Cardiac fibroblast (primary cell): Measurements from ENCODE around the gene EIF3B.

Experiments
- DNase-seq, 2 donors: peaks; one replicate each; pipeline versions ENCODE4 v3.0.0 to v3.0.0-alpha.2; 2010; ENCODE audit warnings: low read depth in 2 of 2
- H3K4me3 ChIP-seq, 2 donors: replicated peaks in 1 of 2; 1 replicate in 1 of 2; 2 replicates in 1 of 2; pipeline ENCODE4 v1.5.1; 2011; ENCODE audit warnings: low read depth in 2 of 2, low read length in 2 of 2, mild to moderate bottlenecking in 2 of 2, moderate library complexity in 1 of 2
- TF ChIP-seq, protein P1 (sequence below): IDR thresholded peaks from one replicate; pipeline ENCODE4 v1.5.1; 2011; ENCODE audit warnings: low read depth, mild to moderate bottlenecking, low read length, inconsistent platforms

EIF3B gene

GRCh38 chr7:2350861-2351260 is 3.8 kb upstream of the EIF3B start:
- TF ChIP-seq, protein P1, sequence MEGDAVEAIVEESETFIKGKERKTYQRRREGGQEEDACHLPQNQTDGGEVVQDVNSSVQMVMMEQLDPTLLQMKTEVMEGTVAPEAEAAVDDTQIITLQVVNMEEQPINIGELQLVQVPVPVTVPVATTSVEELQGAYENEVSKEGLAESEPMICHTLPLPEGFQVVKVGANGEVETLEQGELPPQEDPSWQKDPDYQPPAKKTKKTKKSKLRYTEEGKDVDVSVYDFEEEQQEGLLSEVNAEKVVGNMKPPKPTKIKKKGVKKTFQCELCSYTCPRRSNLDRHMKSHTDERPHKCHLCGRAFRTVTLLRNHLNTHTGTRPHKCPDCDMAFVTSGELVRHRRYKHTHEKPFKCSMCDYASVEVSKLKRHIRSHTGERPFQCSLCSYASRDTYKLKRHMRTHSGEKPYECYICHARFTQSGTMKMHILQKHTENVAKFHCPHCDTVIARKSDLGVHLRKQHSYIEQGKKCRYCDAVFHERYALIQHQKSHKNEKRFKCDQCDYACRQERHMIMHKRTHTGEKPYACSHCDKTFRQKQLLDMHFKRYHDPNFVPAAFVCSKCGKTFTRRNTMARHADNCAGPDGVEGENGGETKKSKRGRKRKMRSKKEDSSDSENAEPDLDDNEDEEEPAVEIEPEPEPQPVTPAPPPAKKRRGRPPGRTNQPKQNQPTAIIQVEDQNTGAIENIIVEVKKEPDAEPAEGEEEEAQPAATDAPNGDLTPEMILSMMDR, result no peak
- no peak for DNase-seq
- H3K4me3 ChIP-seq, result no peak overlapping the region

GRCh38 chr7:2353113-2353935 is 1.3 kb upstream of the EIF3B start:
- peak overlapping the region; percentile 92 to 99 for H3K4me3 ChIP-seq
- no peak for DNase-seq
- TF ChIP-seq, protein P1, result no peak

DNA sequence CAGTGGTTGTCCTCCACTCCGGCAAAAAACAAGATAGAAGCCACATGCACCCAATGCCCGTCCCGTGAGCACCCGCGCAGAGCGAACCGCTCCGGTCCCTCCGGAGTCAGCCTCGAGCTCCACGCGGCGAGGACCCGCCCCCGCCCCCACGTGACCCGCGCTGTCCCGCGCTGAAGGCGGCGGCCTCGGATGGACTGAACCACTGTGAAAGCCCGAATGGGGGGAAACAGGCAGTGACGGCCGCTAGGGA is 766 bp upstream of the EIF3B start:
- peak overlapping the region; percentile 92 to 99 for H3K4me3 ChIP-seq
- peak; percentile 93 to 94 for DNase-seq
- TF ChIP-seq, protein P1, result no peak

DNA sequence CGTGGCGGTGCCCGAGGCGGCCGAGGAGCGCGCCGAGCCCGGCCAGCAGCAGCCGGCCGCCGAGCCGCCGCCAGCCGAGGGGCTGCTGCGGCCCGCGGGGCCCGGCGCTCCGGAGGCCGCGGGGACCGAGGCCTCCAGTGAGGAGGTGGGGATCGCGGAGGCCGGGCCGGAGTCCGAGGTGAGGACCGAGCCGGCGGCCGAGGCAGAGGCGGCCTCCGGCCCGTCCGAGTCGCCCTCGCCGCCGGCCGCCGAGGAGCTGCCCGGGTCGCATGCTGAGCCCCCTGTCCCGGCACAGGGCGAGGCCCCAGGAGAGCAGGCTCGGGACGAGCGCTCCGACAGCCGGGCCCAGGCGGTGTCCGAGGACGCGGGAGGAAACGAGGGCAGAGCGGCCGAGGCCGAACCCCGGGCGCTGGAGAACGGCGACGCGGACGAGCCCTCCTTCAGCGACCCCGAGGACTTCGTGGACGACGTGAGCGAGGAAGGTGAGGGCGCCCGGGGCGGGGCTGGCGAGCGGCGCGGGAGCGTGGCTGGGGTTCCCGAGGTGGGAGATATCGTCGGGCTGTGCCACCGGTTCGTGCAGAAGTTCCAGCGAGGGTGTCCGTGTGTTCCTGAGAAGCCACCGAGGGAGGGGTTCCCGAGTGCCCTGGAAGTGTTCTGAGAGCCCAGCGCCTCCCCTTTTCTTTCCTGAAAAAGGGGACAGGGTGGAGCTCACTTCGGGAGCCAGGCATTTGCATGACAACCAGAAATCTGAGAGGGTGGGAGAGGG is 495 bp downstream of the EIF3B start:
- TF ChIP-seq, protein P1, result no peak
- DNase-seq, result no peak

DNA sequence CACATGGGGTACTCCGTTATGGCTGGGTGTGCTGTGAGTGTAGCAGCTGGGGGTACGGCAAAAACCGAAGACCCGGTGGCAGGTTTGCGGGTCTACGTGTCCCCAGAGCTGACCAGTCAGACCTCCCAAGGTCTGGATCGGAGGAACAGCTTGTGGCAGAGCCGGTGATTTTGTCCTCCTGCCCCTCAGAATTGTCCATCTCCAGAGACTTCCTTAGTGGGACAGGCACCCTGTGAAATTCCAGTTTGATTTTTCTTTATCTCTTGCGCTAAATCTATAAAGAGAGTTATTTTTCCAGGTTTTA is 1.0 kb downstream of the EIF3B start:
- H3K4me3 ChIP-seq, result peak overlapping the region; percentile 92 to 99
- TF ChIP-seq, protein P1, result no peak
- DNase-seq, result no peak

More for the DNA sequence above, 495 bp downstream of the EIF3B start:
- peak overlapping the region; percentile 92 to 99 for H3K4me3 ChIP-seq

- peak overlapping the region in 1 of 2 donors; percentile 7 for H3K4me3 ChIP-seq
- TF ChIP-seq, protein P1, result no peak
- DNase-seq, result peak in 1 of 2 donors; percentile 13
Observed at GRCh38 chr7:2357165-2357564, 2.5 kb downstream of the EIF3B start.
